PFSK-1 (cell line): ENCODE results near the gene RCSD1.

Experiments
- FOXP2 ChIP-seq: optimal IDR thresholded peaks from 2 replicates; pipeline ENCODE3; 2011; ENCODE audit warnings: borderline replicate concordance, control low read depth, inconsistent platforms; ENCODE audit not compliant: insufficient read depth; ENCODE audit errors: extremely low read length, extremely low read depth
- POLR2AphosphoS5 ChIP-seq: IDR thresholded peaks from 2 replicates; pipeline ENCODE4 v1.6.1; 2012; ENCODE audit warnings: low read depth, mild to moderate bottlenecking, control low read depth, low read length, moderate library complexity
- SIN3A ChIP-seq: IDR thresholded peaks from 2 replicates; pipeline ENCODE4 v1.6.1; 2012; ENCODE audit warnings: mild to moderate bottlenecking, low read length, moderate library complexity, borderline replicate concordance; ENCODE audit not compliant: insufficient read depth
- TAF1 ChIP-seq: IDR thresholded peaks from 2 replicates; pipeline ENCODE4 v1.6.1; 2012; ENCODE audit warnings: low read length, control low read depth, borderline replicate concordance; ENCODE audit not compliant: insufficient read depth
- TF ChIP-seq, protein P1 (sequence below), 2 experiments: IDR thresholded peaks; 2 replicates each; pipeline versions ENCODE4 v1.6.1 to v1.8.0; 2011 to 2012; ENCODE audit warnings: low read depth in 2 of 2, low read length in 2 of 2, control low read depth in 1 of 2, inconsistent platforms in 1 of 2, mild to moderate bottlenecking in 1 of 2, moderate library complexity in 1 of 2; ENCODE audit not compliant: insufficient read depth in 1 of 2

RCSD1 gene

DNA sequence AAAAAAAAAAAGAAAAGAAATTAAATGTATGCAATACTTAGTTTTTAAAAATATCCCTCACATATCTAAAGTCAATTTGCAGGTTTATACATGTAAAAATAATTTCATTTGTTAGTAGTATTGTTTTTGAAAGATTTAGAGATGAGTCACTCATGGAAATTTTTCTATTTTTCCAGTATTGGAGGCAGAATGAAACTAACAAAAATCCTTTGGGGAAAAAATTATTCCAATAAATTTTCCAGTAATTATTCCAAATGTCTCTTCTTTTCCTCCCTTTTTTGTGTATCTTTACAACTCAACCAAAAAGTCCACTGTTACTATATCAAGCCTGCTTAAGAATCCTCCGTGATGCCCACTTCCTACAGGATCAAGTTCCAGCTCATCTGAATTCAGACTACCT, 121.6 kb downstream of the RCSD1 start:
- TF ChIP-seq FOXP2 (no peak), POLR2AphosphoS5 (no peak), TAF1 (no peak), SIN3A (no peak)
- TF ChIP-seq, protein P1, sequence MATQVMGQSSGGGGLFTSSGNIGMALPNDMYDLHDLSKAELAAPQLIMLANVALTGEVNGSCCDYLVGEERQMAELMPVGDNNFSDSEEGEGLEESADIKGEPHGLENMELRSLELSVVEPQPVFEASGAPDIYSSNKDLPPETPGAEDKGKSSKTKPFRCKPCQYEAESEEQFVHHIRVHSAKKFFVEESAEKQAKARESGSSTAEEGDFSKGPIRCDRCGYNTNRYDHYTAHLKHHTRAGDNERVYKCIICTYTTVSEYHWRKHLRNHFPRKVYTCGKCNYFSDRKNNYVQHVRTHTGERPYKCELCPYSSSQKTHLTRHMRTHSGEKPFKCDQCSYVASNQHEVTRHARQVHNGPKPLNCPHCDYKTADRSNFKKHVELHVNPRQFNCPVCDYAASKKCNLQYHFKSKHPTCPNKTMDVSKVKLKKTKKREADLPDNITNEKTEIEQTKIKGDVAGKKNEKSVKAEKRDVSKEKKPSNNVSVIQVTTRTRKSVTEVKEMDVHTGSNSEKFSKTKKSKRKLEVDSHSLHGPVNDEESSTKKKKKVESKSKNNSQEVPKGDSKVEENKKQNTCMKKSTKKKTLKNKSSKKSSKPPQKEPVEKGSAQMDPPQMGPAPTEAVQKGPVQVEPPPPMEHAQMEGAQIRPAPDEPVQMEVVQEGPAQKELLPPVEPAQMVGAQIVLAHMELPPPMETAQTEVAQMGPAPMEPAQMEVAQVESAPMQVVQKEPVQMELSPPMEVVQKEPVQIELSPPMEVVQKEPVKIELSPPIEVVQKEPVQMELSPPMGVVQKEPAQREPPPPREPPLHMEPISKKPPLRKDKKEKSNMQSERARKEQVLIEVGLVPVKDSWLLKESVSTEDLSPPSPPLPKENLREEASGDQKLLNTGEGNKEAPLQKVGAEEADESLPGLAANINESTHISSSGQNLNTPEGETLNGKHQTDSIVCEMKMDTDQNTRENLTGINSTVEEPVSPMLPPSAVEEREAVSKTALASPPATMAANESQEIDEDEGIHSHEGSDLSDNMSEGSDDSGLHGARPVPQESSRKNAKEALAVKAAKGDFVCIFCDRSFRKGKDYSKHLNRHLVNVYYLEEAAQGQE (IDR thresholded peaks at IDR 0.05; ENCODE audit: insufficient read depth in 1 of 2, low read depth in 2 of 2, low read length in 2 of 2), result no peak

DNA sequence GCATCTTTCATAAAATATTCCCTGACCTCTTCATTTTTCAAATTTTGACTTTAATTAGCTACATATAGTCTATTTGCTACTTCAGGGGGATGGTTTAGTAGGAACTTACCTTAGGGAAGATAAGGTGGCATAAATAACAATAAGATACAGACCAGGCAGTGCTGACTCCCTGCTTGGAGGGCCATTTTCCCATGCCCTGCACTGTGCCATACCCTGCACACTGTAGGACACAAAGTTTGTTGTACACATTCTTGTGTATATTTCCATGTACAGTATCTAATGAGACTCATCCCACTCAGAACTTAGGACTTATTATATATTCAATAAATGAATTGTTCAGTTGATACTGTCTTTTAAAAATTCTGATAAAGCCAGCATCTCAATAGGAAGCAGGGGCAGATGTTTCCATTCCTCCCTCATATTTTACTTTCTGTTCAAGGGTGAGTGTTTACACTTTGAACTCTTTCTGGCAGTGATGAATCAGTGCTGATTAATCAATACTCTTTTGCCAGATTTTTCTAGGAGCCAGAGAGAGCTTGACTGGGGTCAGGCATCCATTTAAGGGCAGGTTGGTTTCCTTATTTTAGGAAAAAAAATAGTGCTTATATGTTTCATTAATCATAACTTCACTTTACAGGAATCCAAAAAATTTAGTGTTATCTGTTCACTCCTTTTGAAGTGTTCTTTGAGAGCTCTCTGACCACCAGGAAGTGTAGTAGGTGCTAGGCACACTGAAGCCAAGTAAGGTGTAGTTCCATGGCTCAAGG, 122.4 kb downstream of the RCSD1 start:
- no peak for TF ChIP-seq FOXP2
- no peak for TF ChIP-seq POLR2AphosphoS5
- TF ChIP-seq, protein P1 (IDR thresholded peaks at IDR 0.05; ENCODE audit: insufficient read depth in 1 of 2, low read depth in 2 of 2, low read length in 2 of 2), result no peak
- TF ChIP-seq TAF1, result no peak
- no peak for TF ChIP-seq SIN3A

DNA sequence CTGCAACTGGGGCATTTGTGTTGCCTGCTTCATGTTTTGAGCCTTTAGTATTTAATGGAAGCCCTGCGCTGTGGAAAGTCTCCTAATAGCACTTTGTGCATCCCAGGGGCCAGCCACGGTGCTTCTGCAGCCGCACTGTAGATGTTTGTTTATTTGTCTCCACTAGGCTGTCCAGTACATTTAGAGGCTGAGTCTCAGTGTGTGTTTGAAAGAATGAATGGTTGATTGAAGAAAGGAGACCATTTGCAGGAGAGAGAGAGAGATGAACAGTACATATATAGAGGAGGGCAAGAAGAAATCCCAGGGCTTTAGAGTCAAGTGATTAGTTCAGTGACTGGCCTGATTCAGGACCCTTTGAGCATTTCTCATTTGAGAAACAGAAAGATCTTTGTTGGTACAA, 125.6 kb downstream of the RCSD1 start:
- no peak for TF ChIP-seq FOXP2
- no peak for TF ChIP-seq POLR2AphosphoS5
- TF ChIP-seq, protein P1 (IDR thresholded peaks at IDR 0.05; ENCODE audit: insufficient read depth in 1 of 2, low read depth in 2 of 2, low read length in 2 of 2), result no peak
- no peak for TF ChIP-seq SIN3A
- TF ChIP-seq TAF1, result no peak
